ENCODE results near the gene SETD2. TPM values are rescaled to one million over a fixed set of nuclear protein-coding genes. Genes with fewer than 3 reads are reported as not detected.

Gene SETD2
- total RNA-seq, 1 experiment from 2014 or later: 38.0 TPM

DNA sequence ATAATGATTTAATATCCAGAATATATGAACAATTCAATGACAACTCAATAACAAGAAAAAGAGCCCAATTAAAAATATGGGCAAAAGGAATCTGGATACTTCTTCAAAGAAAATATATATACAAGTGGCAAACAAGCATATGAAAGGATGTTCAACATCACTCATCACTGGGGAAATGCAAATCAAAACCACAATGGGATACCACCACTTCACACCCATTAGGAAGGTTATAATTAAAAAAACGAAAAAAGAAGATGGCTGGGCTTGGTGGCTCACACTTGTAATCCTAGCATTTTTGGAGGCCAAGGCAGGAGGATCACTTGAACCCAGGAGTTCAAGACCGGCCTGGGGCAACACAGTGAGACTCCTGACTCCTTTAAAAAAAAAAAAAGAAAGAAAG lies 191.5 kb downstream of the SETD2 start:
- ChIA-PET POLR2A (no interaction called here), CTCF (no interaction called here)
- TSS peak; percentile 1 for BruUV-seq (replicated peaks)
- peaks cover 32% of the 10 kb centered on the region for H3K4me1 Mint-ChIP-seq (ENCODE audit: insufficient read depth, unreplicated experiment)
- DNase-seq (ENCODE audit: unreplicated experiment): no peak
- H3K36me3 Mint-ChIP-seq (ENCODE audit: insufficient read depth, unreplicated experiment): peaks cover 54% of the 10 kb centered on the region
- H3K27me3 Mint-ChIP-seq (ENCODE audit: insufficient read depth, unreplicated experiment): no peaks in the 10 kb centered on the region
- no peak overlapping the region for H3K27ac Mint-ChIP-seq (ENCODE audit: low read depth, unreplicated experiment)
- TF ChIP-seq, protein P1, sequence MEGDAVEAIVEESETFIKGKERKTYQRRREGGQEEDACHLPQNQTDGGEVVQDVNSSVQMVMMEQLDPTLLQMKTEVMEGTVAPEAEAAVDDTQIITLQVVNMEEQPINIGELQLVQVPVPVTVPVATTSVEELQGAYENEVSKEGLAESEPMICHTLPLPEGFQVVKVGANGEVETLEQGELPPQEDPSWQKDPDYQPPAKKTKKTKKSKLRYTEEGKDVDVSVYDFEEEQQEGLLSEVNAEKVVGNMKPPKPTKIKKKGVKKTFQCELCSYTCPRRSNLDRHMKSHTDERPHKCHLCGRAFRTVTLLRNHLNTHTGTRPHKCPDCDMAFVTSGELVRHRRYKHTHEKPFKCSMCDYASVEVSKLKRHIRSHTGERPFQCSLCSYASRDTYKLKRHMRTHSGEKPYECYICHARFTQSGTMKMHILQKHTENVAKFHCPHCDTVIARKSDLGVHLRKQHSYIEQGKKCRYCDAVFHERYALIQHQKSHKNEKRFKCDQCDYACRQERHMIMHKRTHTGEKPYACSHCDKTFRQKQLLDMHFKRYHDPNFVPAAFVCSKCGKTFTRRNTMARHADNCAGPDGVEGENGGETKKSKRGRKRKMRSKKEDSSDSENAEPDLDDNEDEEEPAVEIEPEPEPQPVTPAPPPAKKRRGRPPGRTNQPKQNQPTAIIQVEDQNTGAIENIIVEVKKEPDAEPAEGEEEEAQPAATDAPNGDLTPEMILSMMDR (IDR thresholded peaks at IDR 0.05; ENCODE audit: unreplicated experiment): no peak
- no peak overlapping the region for H3K4me3 Mint-ChIP-seq (ENCODE audit: unreplicated experiment)
- intact Hi-C loops (cut with micrococcal nuclease): no loop called here
- H3K9me3 Mint-ChIP-seq (ENCODE audit: unreplicated experiment): no peaks in the 10 kb centered on the region

DNA sequence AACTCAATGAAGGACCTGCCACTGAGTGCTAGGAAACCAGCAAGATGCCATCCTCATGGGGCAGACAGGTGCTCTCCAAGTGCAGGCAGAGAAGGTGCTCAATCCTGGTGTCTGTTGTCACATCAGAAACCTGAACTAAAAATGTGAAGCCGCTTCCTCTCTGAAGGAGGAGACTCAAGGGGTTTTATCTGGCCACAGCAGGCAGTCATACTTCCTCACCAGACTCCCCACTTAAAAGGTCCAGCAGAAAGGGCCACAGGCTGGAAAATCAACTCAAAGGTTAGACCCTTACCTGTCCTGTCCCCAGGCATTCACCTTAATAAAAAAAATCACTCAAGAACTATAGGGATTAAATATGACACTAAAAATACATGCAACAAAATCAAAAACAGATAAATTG lies 192.2 kb downstream of the SETD2 start:
- TF ChIP-seq, protein P1 (IDR thresholded peaks at IDR 0.05; ENCODE audit: unreplicated experiment): no peak

DNA sequence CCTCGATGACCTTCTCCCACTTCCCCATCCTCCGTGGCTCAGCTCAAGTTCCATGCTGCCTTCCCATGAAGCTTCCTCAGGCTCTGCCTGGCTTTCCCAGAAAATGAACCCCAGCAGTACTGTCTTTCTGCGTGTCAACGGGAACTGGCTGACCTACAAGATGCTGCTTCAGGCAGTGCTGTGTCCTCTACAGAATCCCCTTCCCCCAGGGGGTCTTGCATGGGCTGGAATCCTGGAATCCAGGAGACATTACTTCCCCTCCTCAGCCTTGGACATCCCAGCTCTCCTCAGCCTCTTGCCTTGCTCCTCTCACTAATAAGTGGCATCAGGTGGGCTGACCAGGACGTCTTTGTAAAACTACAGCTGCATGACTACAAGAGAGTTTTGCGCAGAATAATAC lies 192.8 kb downstream of the SETD2 start:
- no peak for DNase-seq (ENCODE audit: unreplicated experiment)
- TF ChIP-seq, protein P1 (IDR thresholded peaks at IDR 0.05; ENCODE audit: unreplicated experiment): no peak
- Mint-ChIP-seq H3K9me3 (ENCODE audit: unreplicated experiment) (no peaks in the 10 kb centered on the region), H3K27me3 (ENCODE audit: insufficient read depth, unreplicated experiment) (no peaks in the 10 kb centered on the region), H3K4me1 (ENCODE audit: insufficient read depth, unreplicated experiment) (peaks cover 40% of the 10 kb centered on the region), H3K36me3 (ENCODE audit: insufficient read depth, unreplicated experiment) (peaks cover 56% of the 10 kb centered on the region), H3K4me3 (ENCODE audit: unreplicated experiment) (no peak overlapping the region), H3K27ac (ENCODE audit: low read depth, unreplicated experiment) (peak overlapping the region; percentile 7)
- no TSS peak for BruUV-seq (replicated peaks)
- intact Hi-C loops (cut with micrococcal nuclease): no loop called here
- ChIA-PET POLR2A (no interaction called here), CTCF (no interaction called here)

More for the DNA sequence above, 192.2 kb downstream of the SETD2 start:
- H3K27me3 Mint-ChIP-seq (ENCODE audit: insufficient read depth, unreplicated experiment): no peaks in the 10 kb centered on the region
- H3K36me3 Mint-ChIP-seq (ENCODE audit: insufficient read depth, unreplicated experiment): peaks cover 56% of the 10 kb centered on the region
- no peaks in the 10 kb centered on the region for H3K9me3 Mint-ChIP-seq (ENCODE audit: unreplicated experiment)
- CTCF ChIA-PET: no interaction called here
- H3K27ac Mint-ChIP-seq (ENCODE audit: low read depth, unreplicated experiment): no peak overlapping the region
- POLR2A ChIA-PET: no interaction called here
- H3K4me1 Mint-ChIP-seq (ENCODE audit: insufficient read depth, unreplicated experiment): peaks cover 37% of the 10 kb centered on the region
- BruUV-seq (replicated peaks): no TSS peak
- H3K4me3 Mint-ChIP-seq (ENCODE audit: unreplicated experiment): no peak overlapping the region
- intact Hi-C loops (cut with micrococcal nuclease): no loop called here
- DNase-seq (ENCODE audit: unreplicated experiment): no peak

DNA sequence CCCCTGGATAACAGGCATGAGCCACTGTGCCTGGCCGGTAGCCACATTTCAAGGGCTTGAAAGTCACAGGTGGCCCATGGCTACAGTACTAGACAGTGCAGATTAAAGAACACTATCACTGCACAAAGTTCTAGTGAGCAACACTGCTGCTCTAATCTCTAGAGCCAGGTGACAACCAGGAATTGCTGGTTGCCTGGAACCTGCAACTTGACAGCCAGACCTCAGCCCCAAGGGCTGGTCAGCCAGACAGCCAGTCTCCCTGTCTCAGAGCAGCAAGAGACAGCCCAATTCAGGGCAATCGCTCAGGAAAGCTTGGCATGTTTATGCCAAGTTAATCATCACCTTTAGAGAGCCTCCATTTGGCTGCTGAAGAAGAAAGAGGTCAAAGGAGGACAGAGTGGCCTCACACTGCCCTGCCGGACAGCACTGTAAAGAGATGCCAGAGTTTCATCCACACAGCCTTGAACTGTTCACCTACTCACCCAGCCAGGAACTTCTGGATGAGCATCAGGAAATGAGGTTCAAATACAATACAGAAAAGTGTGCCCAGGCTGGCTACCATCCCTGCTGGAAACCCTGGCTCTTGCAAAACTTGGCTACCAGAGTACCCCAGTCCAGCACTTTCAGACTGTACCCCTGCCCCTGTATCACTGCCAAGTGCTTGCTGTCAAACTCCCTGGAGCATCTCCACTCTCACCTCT lies 193.4 kb downstream of the SETD2 start:
- intact Hi-C loops (cut with micrococcal nuclease): no loop called here
- TF ChIP-seq, protein P1 (IDR thresholded peaks at IDR 0.05; ENCODE audit: unreplicated experiment): no peak
- no peak for DNase-seq (ENCODE audit: unreplicated experiment)
- Mint-ChIP-seq H3K4me3 (ENCODE audit: unreplicated experiment) (no peak overlapping the region), H3K4me1 (ENCODE audit: insufficient read depth, unreplicated experiment) (peaks cover 45% of the 10 kb centered on the region), H3K36me3 (ENCODE audit: insufficient read depth, unreplicated experiment) (peaks cover 54% of the 10 kb centered on the region), H3K27me3 (ENCODE audit: insufficient read depth, unreplicated experiment) (no peaks in the 10 kb centered on the region), H3K9me3 (ENCODE audit: unreplicated experiment) (no peaks in the 10 kb centered on the region), H3K27ac (ENCODE audit: low read depth, unreplicated experiment) (peak overlapping the region; percentile 7)
- CTCF ChIA-PET: interaction anchor here (1.8 kb wide), 1 partner anchor 35 kb away, joined by 5 read pairs; no protein-coding TSS in a partner anchor
- POLR2A ChIA-PET: interaction anchor here (0.6 to 0.8 kb wide), 2 partner anchors 9 to 1153 kb away, joined by 3 read pairs; partner anchors contain the start of gene NBEAL2
- BruUV-seq (replicated peaks): no TSS peak
